H1 (cell line): ENCODE measurements around the gene SLC9C1. TPM values are rescaled to one million over a fixed set of nuclear protein-coding genes. Genes with fewer than 3 reads are reported as not detected.
A peak's percentile ranks its signal among the peaks of the same experiment; 100 is the strongest.

Source experiments
- CTCF ChIA-PET: fragments of 300-600 bp; sonication (Branson Sonifier 250); formaldehyde crosslinking; loops from one replicate; lab custom pipeline; 2021; ENCODE audit not compliant: partially characterized antibody; lab: Charles Lee
- POLR2A ChIA-PET: fragments of 300-600 bp; sonication (Branson Sonifier 250); formaldehyde crosslinking; loops from one replicate; lab custom pipeline; 2021; ENCODE audit warnings: inconsistent platforms; ENCODE audit not compliant: partially characterized antibody; lab: Charles Lee
- DNase-seq, 2 experiments: peaks; one replicate each; pipeline versions ENCODE4 v3.0.0 to v3.0.0-alpha.2; 2010 to 2022; ENCODE audit warnings: low spot score in 2 of 2, low read depth in 1 of 2, mixed read lengths in 1 of 2
- FAIRE-seq: peaks from 2 replicates; lab custom pipeline; 2011; peaks lifted over from hg19 to GRCh38; lab: Jason Lieb, UNC
- H2AFZ ChIP-seq: 2 replicates; pipeline ENCODE4 v1.8.1; 2012; ENCODE audit warnings: low read length, inconsistent platforms
- H2AK5ac ChIP-seq: 2 replicates; pipeline ENCODE4 v1.6.1; 2013; ENCODE audit warnings: low read depth, low read length
- H2BK120ac ChIP-seq: replicated peaks from 2 replicates; pipeline ENCODE3; 2013; ENCODE audit warnings: low read depth, low read length, inconsistent platforms
- H2BK12ac ChIP-seq: 2 replicates; pipeline ENCODE4 v1.6.1; 2013; ENCODE audit warnings: low read depth, low read length
- H2BK15ac ChIP-seq: 2 replicates; pipeline ENCODE4 v1.6.1; 2013; ENCODE audit warnings: low read length
- H2BK20ac ChIP-seq: 2 replicates; pipeline ENCODE4 v1.6.1; 2013; ENCODE audit warnings: low read length
- H2BK5ac ChIP-seq: 2 replicates; pipeline ENCODE4 v1.6.1; 2013; ENCODE audit warnings: low read depth, low read length
- H3K14ac ChIP-seq: 2 replicates; pipeline ENCODE4 v1.6.1; 2013; ENCODE audit warnings: inconsistent platforms; ENCODE audit not compliant: insufficient read length
- H3K18ac ChIP-seq: 2 replicates; pipeline ENCODE4 v1.6.1; 2013; ENCODE audit warnings: low read length; ENCODE audit errors: extremely low read depth
- H3K23ac ChIP-seq: 2 replicates; pipeline ENCODE4 v1.6.1; 2013; ENCODE audit warnings: inconsistent platforms; ENCODE audit not compliant: insufficient read length
- H3K23me2 ChIP-seq: 2 replicates; pipeline ENCODE4 v1.6.1; 2013; ENCODE audit warnings: low read depth, low read length
- H3K27ac ChIP-seq: 2 replicates; pipeline ENCODE4 v1.6.1; 2011; ENCODE audit warnings: low read depth, low read length, inconsistent platforms
- H3K27me3 ChIP-seq, 4 experiments: replicated peaks in 1 of 4; 1 replicate in 1 of 4; 2 replicates in 3 of 4; pipeline versions ENCODE4 v1.6.1 to v1.8.1; 2011 to 2013; ENCODE audit warnings: low read length in 3 of 4, mild to moderate bottlenecking in 3 of 4, inconsistent platforms in 2 of 4, mixed read lengths in 2 of 4, moderate library complexity in 1 of 4; ENCODE audit not compliant: control insufficient read depth in 3 of 4, insufficient read depth in 3 of 4; ENCODE audit errors: extremely low read depth in 1 of 4
- H3K36me3 ChIP-seq, 4 experiments: 2 replicates each; pipeline versions ENCODE4 v1.6.1 to v1.8.1; 2011 to 2013; ENCODE audit warnings: mild to moderate bottlenecking in 4 of 4, low read length in 3 of 4, moderate library complexity in 2 of 4, control low read depth in 1 of 4, inconsistent platforms in 1 of 4; ENCODE audit not compliant: insufficient read depth in 4 of 4, control insufficient read depth in 2 of 4
- H3K4ac ChIP-seq: replicated peaks from 2 replicates; pipeline ENCODE3; 2013; ENCODE audit warnings: low read length, low read depth, mixed read lengths, inconsistent platforms; ENCODE audit not compliant: insufficient read length
- H3K4me1 ChIP-seq, 4 experiments: replicated peaks in 1 of 4; 1 replicate in 1 of 4; 2 replicates in 3 of 4; pipeline versions ENCODE4 v1.6.1 to v1.8.1; 2011 to 2013; ENCODE audit warnings: low read length in 3 of 4, inconsistent platforms in 2 of 4, mixed read lengths in 1 of 4; ENCODE audit not compliant: insufficient read depth in 4 of 4, control insufficient read depth in 3 of 4
- H3K4me2 ChIP-seq, 2 experiments: 2 replicates each; pipeline versions ENCODE4 v1.6.1 to v1.8.1; 2011 to 2013; ENCODE audit warnings: low read depth in 2 of 2, low read length in 2 of 2, control low read depth in 1 of 2, inconsistent platforms in 1 of 2, mild to moderate bottlenecking in 1 of 2; ENCODE audit not compliant: insufficient read depth in 1 of 2
- H3K4me3 ChIP-seq, 4 experiments: fragments of 200-600, 300-600 bp in 1 of 4; sonication (generic), shearing (Covaris generic), sonication (Bioruptor Twin) in 1 of 4; 2 replicates each; pipeline versions ENCODE4 v1.5.1 to v1.8.1; 2011 to 2016; ENCODE audit warnings: low read length in 4 of 4, low read depth in 3 of 4, control low read depth in 2 of 4, inconsistent platforms in 2 of 4, mild to moderate bottlenecking in 2 of 4, mixed read lengths in 1 of 4, moderate library complexity in 1 of 4; ENCODE audit not compliant: insufficient read depth in 2 of 4; ENCODE audit errors: extremely low read depth in 1 of 4
- H3K56ac ChIP-seq: replicated peaks from 2 replicates; pipeline ENCODE3; 2013; ENCODE audit warnings: low read depth, mild to moderate bottlenecking, mixed read lengths, low read length, inconsistent platforms; ENCODE audit not compliant: insufficient read length
- H3K79me1 ChIP-seq: 2 replicates; pipeline ENCODE4 v1.6.1; 2013; ENCODE audit warnings: low read depth, low read length, control low read depth
- H3K79me2 ChIP-seq, 2 experiments: 2 replicates each; pipeline versions ENCODE4 v1.6.1 to v1.8.1; 2012 to 2013; ENCODE audit warnings: low read length in 2 of 2, mild to moderate bottlenecking in 2 of 2, inconsistent platforms in 1 of 2; ENCODE audit not compliant: insufficient read depth in 2 of 2, control insufficient read depth in 1 of 2
- H3K9ac ChIP-seq, 4 experiments: replicated peaks in 1 of 4; 1 replicate in 1 of 4; 2 replicates in 3 of 4; pipeline versions ENCODE4 v1.6.1 to v1.8.1; 2011 to 2013; ENCODE audit warnings: low read depth in 3 of 4, low read length in 3 of 4, control low read depth in 2 of 4, mild to moderate bottlenecking in 2 of 4, moderate library complexity in 2 of 4, inconsistent platforms in 1 of 4; ENCODE audit errors: extremely low read depth in 1 of 4
- H3K9me3 ChIP-seq, 2 experiments: 2 replicates each; pipeline versions ENCODE4 v1.6.1 to v1.8.1; 2012 to 2013; ENCODE audit warnings: mild to moderate bottlenecking in 2 of 2, moderate library complexity in 2 of 2, control low read depth in 1 of 2, inconsistent platforms in 1 of 2, low read depth in 1 of 2, low read length in 1 of 2, mixed read lengths in 1 of 2; ENCODE audit not compliant: insufficient read depth in 2 of 2
- H4K20me1 ChIP-seq, 2 experiments: replicated peaks in 1 of 2; 2 replicates each; pipeline versions ENCODE3 to v1.8.1; 2011 to 2013; ENCODE audit warnings: inconsistent platforms in 2 of 2, low read length in 2 of 2, mild to moderate bottlenecking in 1 of 2; ENCODE audit not compliant: insufficient read depth in 2 of 2, control insufficient read depth in 1 of 2
- H4K5ac ChIP-seq: 2 replicates; pipeline ENCODE4 v1.6.1; 2013; ENCODE audit warnings: low read length, low read depth, mixed read lengths, inconsistent platforms; ENCODE audit not compliant: insufficient read length
- H4K8ac ChIP-seq: 2 replicates; pipeline ENCODE4 v1.8.0; 2013; ENCODE audit warnings: mild to moderate bottlenecking, moderate library complexity, low read length, inconsistent platforms; ENCODE audit not compliant: insufficient read depth; ENCODE audit errors: extremely low read depth
- H4K91ac ChIP-seq: replicated peaks from 2 replicates; pipeline ENCODE3; 2013; ENCODE audit warnings: low read length, mixed read lengths, inconsistent platforms; ENCODE audit not compliant: insufficient read length
- CBX5 ChIP-seq: fragments of 300-800, 300-1000 bp; sonication (generic); IDR thresholded peaks from 2 replicates; pipeline ENCODE4 v1.7.1; 2016; ENCODE audit warnings: antibody characterized with exemption, low read length, low read depth
- CEBPB ChIP-seq: IDR thresholded peaks from 2 replicates; pipeline ENCODE4 v1.6.1; 2012; ENCODE audit warnings: low read depth, low read length
- CREB1 ChIP-seq: IDR thresholded peaks from 2 replicates; pipeline ENCODE4 v1.6.1; 2012; ENCODE audit warnings: inconsistent platforms
- EP300 ChIP-seq, 2 experiments: IDR thresholded peaks; 1 replicate in 1 of 2; 2 replicates in 1 of 2; pipeline ENCODE4 v1.6.1; 2011 to 2012; ENCODE audit warnings: low read depth in 2 of 2, low read length in 2 of 2, mild to moderate bottlenecking in 2 of 2, borderline replicate concordance in 1 of 2, inconsistent platforms in 1 of 2, moderate library complexity in 1 of 2
- NANOG ChIP-seq: IDR thresholded peaks from 2 replicates; pipeline ENCODE4 v1.6.1; 2011; ENCODE audit warnings: low read length, low read depth, mild to moderate bottlenecking, inconsistent platforms; ENCODE audit not compliant: insufficient read depth, poor library complexity, severe bottlenecking
- POLR2AphosphoS5 ChIP-seq: IDR thresholded peaks from 2 replicates; pipeline ENCODE4 v1.6.1; 2011; ENCODE audit warnings: low read depth, low read length
- RNF2 ChIP-seq: fragments of 200-900, 300-1000 bp; sonication (generic); IDR thresholded peaks from 2 replicates; pipeline ENCODE4 v1.7.1; 2016; ENCODE audit warnings: borderline replicate concordance, low read depth, mild to moderate bottlenecking, antibody characterized with exemption, low read length; ENCODE audit not compliant: poor library complexity, severe bottlenecking; ENCODE audit errors: missing control alignments
- SAP30 ChIP-seq: fragments of 300-600 bp; sonication (generic); IDR thresholded peaks from 2 replicates; pipeline ENCODE4 v1.7.1; 2012; ENCODE audit warnings: low read length, moderate library complexity, mild to moderate bottlenecking, inconsistent platforms; ENCODE audit not compliant: insufficient read depth, insufficient replicate concordance
- SUZ12 ChIP-seq: fragments of 200-600 bp; sonication (generic); IDR thresholded peaks from 2 replicates; pipeline ENCODE4 v1.6.1; 2012; ENCODE audit warnings: mild to moderate bottlenecking, inconsistent platforms, low read length, moderate library complexity, mixed read lengths
- TAF7 ChIP-seq: optimal IDR thresholded peaks from 2 replicates; pipeline ENCODE3; 2011; ENCODE audit warnings: low read depth, mild to moderate bottlenecking, inconsistent platforms, low read length, moderate library complexity, borderline replicate concordance
- WGBS, 2 experiments: shearing (Covaris generic) in 1 of 2; methylation state at CpG; one replicate each; pipeline versions ENCODE4 v1.1.6 to v1.1.7; 2013 to 2015; ENCODE audit warnings: low lambda C conversion rate in 2 of 2, mixed read lengths in 2 of 2, inconsistent platforms in 1 of 2, low coverage in 1 of 2, missing lambda C conversion rate in 1 of 2; ENCODE audit not compliant: insufficient replicate concordance in 2 of 2, insufficient coverage in 1 of 2, insufficient read length in 1 of 2; ENCODE audit errors: extremely low coverage in 1 of 2, missing lambda C conversion rate in 1 of 2; 5-methylcytosine and 5-hydroxymethylcytosine counted together
- polyA plus RNA-seq, 7 experiments: library from polyadenylated mRNA; depleted of rRNA in 3 of 7; stranded (reverse) in 5 of 7; unstranded in 2 of 7; fragments of >200 nt in 5 of 7; fragments of 200-250 nt in 2 of 7; gene quantifications; 1 replicate in 5 of 7; 2 replicates in 1 of 7; 4 replicates in 1 of 7; pipeline versions ENCODE4 v1.2.1 to v1.2.3, GENCODE V29; 2011 to 2013; ENCODE audit warnings: missing spikeins in 2 of 7, mixed read lengths in 2 of 7
- total RNA-seq: library from RNA; stranded (reverse); fragmentation: NEBNext Ultra II Directional; extraction: Animal tissue kit (Norgen Biotek cat#: 25700); gene quantifications from 2 replicates; pipeline ENCODE4 v1.2.1, GENCODE V29; 2021

The SLC9C1 gene
- total and polyA plus RNA-seq, 2 of the 8 experiments (the other 6 are each of a cell fraction or from before 2014, with no cell fraction given), result 0.15 to 0.24 TPM

GRCh38 chr3:112092496-112093179 lies 201.4 kb downstream of the SLC9C1 start:
- no peak overlapping the region for H4K5ac ChIP-seq
- TF ChIP-seq TAF7 (no peak), SUZ12 (no peak), RNF2 (no peak), CBX5 (no peak), EP300 (IDR thresholded peaks at IDR 0.05; ENCODE audit: borderline replicate concordance in 1 of 2, low read depth in 2 of 2, low read length in 2 of 2) (no peak), SAP30 (no peak), NANOG (no peak), CEBPB (no peak), CREB1 (no peak), POLR2AphosphoS5 (no peak)
- H3K4me1 ChIP-seq, result peaks cover 2 to 12% (median 8%) of the 10 kb centered on the region in 4 experiments; a peak in 6 of 7 replicates
- no peak overlapping the region for H2BK120ac ChIP-seq
- H4K8ac ChIP-seq, result no peak overlapping the region
- FAIRE-seq (no peak), DNase-seq (no peak)
- no peak overlapping the region for H3K56ac ChIP-seq
- no peaks in the 10 kb centered on the region for H3K9me3 ChIP-seq
- no peaks in the 10 kb centered on the region for H3K27me3 ChIP-seq
- peak overlapping the region in 1 of 2 experiments; percentile 11; a peak in 1 of 4 replicates for H3K4me2 ChIP-seq
- no peak overlapping the region for H2AFZ ChIP-seq
- H3K9ac ChIP-seq, result no peak overlapping the region
- no peak overlapping the region for H3K14ac ChIP-seq
- H3K18ac ChIP-seq, result no peak overlapping the region
- H3K36me3 ChIP-seq, result peaks cover 0 to 6% (median 1%) of the 10 kb centered on the region in 4 experiments; a peak in 2 of 8 replicates
- no peak overlapping the region for H3K4me3 ChIP-seq
- no peak overlapping the region for H3K4ac ChIP-seq
- no peak overlapping the region for H2AK5ac ChIP-seq
- WGBS, 2 experiments, result 76% methylated on average over 6 of the region's 6 CpGs; no CpG with 5 or more reads in 1 of the 2 experiments
- H2BK12ac ChIP-seq, result no peak overlapping the region
- 0 out of 2 replicates have a peak overlapping the region, but pooled peaks have one; percentile 2 for H2BK5ac ChIP-seq
- no peaks in the 10 kb centered on the region for H4K20me1 ChIP-seq
- POLR2A ChIA-PET, result no interaction called here
- H3K23ac ChIP-seq, result no peak overlapping the region
- H3K79me1 ChIP-seq, result no peaks in the 10 kb centered on the region; the same call in 1 of the 2 replicates
- no peak overlapping the region for H4K91ac ChIP-seq
- CTCF ChIA-PET, result interaction anchor here (0.6 to 2.5 kb wide), 5 partner anchors 8 to 1610 kb away, joined by 3 to 16 read pairs (median 6); no protein-coding TSS in a partner anchor
- H3K23me2 ChIP-seq, result no peaks in the 10 kb centered on the region
- peaks cover 0 to 16% of the 10 kb centered on the region in 2 experiments; a peak in 2 of 4 replicates for H3K79me2 ChIP-seq
- no peak overlapping the region for H3K27ac ChIP-seq
- no peak overlapping the region for H2BK20ac ChIP-seq
- no peak overlapping the region for H2BK15ac ChIP-seq
